ENCODE data around the gene DNAJB2.
"Not testable (repeated sequence)": the region's sequence is repeated elsewhere in the genome, so short reads cannot be mapped to it uniquely, and the experiment has no call there.

Gene DNAJB2

GRCh38 chr2:219251656-219252055 lies 27.5 kb upstream of the DNAJB2 start:
- no peak for TF ChIP-seq CTCF (IDR thresholded peaks at IDR 0.05; ENCODE audit: low read depth, low read length)
- no peak overlapping the region for H3K4me3 ChIP-seq (ENCODE audit: low read depth, low read length)

GRCh38 chr2:219252084-219252483 lies 27.1 kb upstream of the DNAJB2 start:
- no peak for TF ChIP-seq CTCF (IDR thresholded peaks at IDR 0.05; ENCODE audit: low read depth, low read length)
- no peak overlapping the region for H3K4me3 ChIP-seq (ENCODE audit: low read depth, low read length)

- peak overlapping the region; percentile 54 for H3K4me3 ChIP-seq (ENCODE audit: low read depth, low read length)
- TF ChIP-seq CTCF (IDR thresholded peaks at IDR 0.05; ENCODE audit: low read depth, low read length): no peak
Measured at GRCh38 chr2:219252570-219252899, 26.6 kb upstream of the DNAJB2 start.

GRCh38 chr2:219252900-219253752 lies 26.0 kb upstream of the DNAJB2 start, which contains the start of gene TUBA4B:
Gene TUBA4B (plus strand): TSS chr2:219253243. CDS start chr2:219253408, 165 bp downstream.
- H3K4me3 ChIP-seq (ENCODE audit: low read depth, low read length): peak within 1 kb of the TSS; percentile 54
- no peak for TF ChIP-seq CTCF (IDR thresholded peaks at IDR 0.05; ENCODE audit: low read depth, low read length)

- H3K4me3 ChIP-seq (ENCODE audit: low read depth, low read length): peak within 1 kb of the TSS; percentile 54
- TF ChIP-seq CTCF (IDR thresholded peaks at IDR 0.05; ENCODE audit: low read depth, low read length): no peak
Measured at GRCh38 chr2:219253753-219254589, 25.2 kb upstream of the DNAJB2 start, which contains the start of gene TUBA4A. Gene TUBA4A (minus strand): TSS chr2:219253918. CDS start chr2:219253858, 60 bp downstream.

- TF ChIP-seq CTCF (IDR thresholded peaks at IDR 0.05; ENCODE audit: low read depth, low read length): no peak
- H3K4me3 ChIP-seq (ENCODE audit: low read depth, low read length): peak overlapping the region; percentile 54
Measured at GRCh38 chr2:219254590-219255201, 24.5 kb upstream of the DNAJB2 start.

GRCh38 chr2:219258942-219259341 lies 20.2 kb upstream of the DNAJB2 start:
- not testable (repeated sequence) for H3K4me3 ChIP-seq (ENCODE audit: low read depth, low read length)

Data from WI38 (cell line).